Gastroesophageal sphincter (tissue), 3 donors: ENCODE results near the gene RIOK3.

ENCODE experiments used
- EP300 ChIP-seq: sonication (generic); formaldehyde crosslinking; IDR thresholded peaks from one replicate; pipeline ENCODE4 v1.6.1; 2017; ENCODE audit warnings: antibody characterized with exemption, mild to moderate bottlenecking
- POLR2A ChIP-seq, 2 donors: fragments of 450-650 bp; IDR thresholded peaks; one replicate each; pipeline ENCODE4 v1.6.1; 2017; ENCODE audit warnings: antibody characterized with exemption in 2 of 2, mild to moderate bottlenecking in 2 of 2, moderate library complexity in 1 of 2
- TF ChIP-seq, protein P1 (sequence below), 4 experiments: fragments of 200-600 bp in 2 of 4; fragments of 450-650 bp in 2 of 4; sonication (generic) in 1 of 4; IDR thresholded peaks; one replicate each; pipeline ENCODE4 v1.5.1; 2017 to 2019; ENCODE audit warnings: antibody characterized with exemption in 4 of 4, mild to moderate bottlenecking in 2 of 4, moderate library complexity in 2 of 4

DNA sequence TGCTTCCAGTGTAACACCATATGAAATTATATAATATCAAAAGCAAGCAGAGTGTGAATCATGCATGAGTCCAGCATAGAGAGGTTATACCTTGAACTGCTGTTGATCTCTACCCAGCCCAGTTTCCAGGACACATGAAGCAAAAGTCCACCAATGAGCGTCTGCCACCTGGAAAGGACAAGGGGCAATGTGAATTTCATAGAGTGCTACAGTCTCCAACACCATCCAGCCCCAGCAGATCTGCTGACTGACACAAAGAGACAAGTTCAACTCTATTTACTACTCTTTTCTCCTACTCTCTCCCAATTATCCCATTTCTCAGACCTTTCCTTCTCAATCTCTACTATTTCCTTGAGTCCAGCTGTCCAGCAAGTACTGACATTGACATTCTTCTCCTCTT, 31.8 kb upstream of the RIOK3 start:
- TF ChIP-seq, protein P1, sequence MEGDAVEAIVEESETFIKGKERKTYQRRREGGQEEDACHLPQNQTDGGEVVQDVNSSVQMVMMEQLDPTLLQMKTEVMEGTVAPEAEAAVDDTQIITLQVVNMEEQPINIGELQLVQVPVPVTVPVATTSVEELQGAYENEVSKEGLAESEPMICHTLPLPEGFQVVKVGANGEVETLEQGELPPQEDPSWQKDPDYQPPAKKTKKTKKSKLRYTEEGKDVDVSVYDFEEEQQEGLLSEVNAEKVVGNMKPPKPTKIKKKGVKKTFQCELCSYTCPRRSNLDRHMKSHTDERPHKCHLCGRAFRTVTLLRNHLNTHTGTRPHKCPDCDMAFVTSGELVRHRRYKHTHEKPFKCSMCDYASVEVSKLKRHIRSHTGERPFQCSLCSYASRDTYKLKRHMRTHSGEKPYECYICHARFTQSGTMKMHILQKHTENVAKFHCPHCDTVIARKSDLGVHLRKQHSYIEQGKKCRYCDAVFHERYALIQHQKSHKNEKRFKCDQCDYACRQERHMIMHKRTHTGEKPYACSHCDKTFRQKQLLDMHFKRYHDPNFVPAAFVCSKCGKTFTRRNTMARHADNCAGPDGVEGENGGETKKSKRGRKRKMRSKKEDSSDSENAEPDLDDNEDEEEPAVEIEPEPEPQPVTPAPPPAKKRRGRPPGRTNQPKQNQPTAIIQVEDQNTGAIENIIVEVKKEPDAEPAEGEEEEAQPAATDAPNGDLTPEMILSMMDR (IDR thresholded peaks at IDR 0.05) = no peak
- TF ChIP-seq EP300 = no peak
- no peak for TF ChIP-seq POLR2A (IDR thresholded peaks at IDR 0.05)
